ES-I3 (cell line): ENCODE data around the gene UBQLN3.

ENCODE experiments used
- H3K36me3 ChIP-seq: 2 replicates; pipeline ENCODE4 v1.6.1; 2013; ENCODE audit warnings: mild to moderate bottlenecking, low read length, control low read depth, moderate library complexity; ENCODE audit not compliant: insufficient read depth
- H3K4me1 ChIP-seq: 2 replicates; pipeline ENCODE4 v1.6.1; 2013; ENCODE audit warnings: mild to moderate bottlenecking, control low read depth, low read length; ENCODE audit not compliant: insufficient read depth
- H3K9ac ChIP-seq: 2 replicates; pipeline ENCODE4 v1.6.1; 2013; ENCODE audit warnings: low read depth, mild to moderate bottlenecking, low read length, moderate library complexity
- H3K9me3 ChIP-seq: 2 replicates; pipeline ENCODE4 v1.6.1; 2013; ENCODE audit warnings: mild to moderate bottlenecking, low read length, moderate library complexity; ENCODE audit not compliant: control insufficient read depth, insufficient read depth

UBQLN3 gene

DNA sequence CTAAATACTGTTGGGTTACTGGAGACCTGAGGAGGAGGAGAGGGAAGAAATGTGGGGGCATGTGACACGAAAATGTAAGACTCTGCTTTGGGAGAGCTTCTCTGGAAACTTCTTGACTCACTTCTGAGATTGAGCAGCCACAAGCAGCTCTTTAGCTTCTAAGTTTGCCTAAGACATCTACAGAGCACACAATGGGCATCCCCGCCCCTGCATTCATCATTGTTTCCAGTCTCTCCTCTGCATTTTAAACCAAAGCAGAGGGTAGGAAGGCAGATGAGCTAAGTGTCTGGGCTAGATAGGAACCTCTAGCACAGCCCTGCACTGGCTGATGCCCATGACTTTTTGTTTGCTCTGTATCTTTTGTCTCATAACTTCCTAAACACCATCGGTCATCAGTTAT, 23.3 kb downstream of the UBQLN3 start:
- Histone ChIP-seq H3K9me3 (no peaks in the 10 kb centered on the region), H3K9ac (no peak overlapping the region), H3K36me3 (no peaks in the 10 kb centered on the region), H3K4me1 (no peaks in the 10 kb centered on the region)

DNA sequence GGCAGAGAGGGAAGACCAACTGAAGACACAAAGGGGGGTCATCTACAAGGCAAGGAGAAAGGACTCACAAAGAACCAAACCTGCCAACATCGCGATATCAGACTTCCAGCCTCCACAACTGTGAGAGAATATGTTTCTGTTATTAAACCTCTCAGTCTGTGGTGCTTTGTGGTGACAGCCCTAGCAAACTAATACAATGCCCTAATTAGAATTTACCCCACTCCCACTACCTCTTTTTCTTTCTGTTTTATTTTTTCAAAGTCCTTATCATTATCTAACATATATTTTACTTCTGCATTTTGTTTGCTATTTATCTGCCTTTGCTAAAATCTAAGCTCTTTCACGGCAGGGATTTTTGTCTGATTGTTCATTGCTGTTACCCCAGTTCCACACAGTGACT, 23.8 kb downstream of the UBQLN3 start:
- no peaks in the 10 kb centered on the region for H3K4me1 ChIP-seq
- H3K9ac ChIP-seq: no peak overlapping the region
- H3K9me3 ChIP-seq: no peaks in the 10 kb centered on the region
- no peaks in the 10 kb centered on the region for H3K36me3 ChIP-seq

DNA sequence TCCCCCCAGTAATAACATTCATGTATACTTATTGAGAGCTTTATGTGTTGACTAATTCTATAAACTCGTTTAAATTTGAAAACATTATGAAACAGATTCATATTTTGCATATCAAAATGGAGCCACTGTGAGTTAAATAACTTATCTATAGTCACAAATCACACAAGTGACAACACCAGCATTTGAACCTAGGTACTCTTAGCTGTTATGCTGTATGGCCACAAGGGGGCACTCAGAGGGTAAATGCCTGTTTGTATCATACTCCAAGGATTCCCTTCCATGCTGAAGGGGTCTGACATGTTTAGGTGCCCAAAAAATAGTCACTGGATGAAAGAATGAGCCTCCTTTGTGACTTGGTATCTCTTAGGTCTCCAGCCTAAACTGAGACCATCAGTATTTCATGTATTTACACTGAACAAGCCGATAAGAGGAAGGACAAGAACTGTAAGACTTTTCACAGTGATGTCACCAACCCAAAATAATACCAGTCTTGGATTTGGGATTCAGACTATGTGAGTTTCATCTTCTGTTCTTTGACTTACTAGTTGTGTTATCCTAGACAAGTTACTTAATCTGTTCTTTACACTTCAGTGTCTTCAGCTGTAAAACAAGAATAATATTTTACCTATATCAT, 33.5 kb downstream of the UBQLN3 start:
- H3K36me3 ChIP-seq: no peaks in the 10 kb centered on the region
- H3K9ac ChIP-seq: no peak overlapping the region
- H3K9me3 ChIP-seq: no peaks in the 10 kb centered on the region
- no peaks in the 10 kb centered on the region for H3K4me1 ChIP-seq

DNA sequence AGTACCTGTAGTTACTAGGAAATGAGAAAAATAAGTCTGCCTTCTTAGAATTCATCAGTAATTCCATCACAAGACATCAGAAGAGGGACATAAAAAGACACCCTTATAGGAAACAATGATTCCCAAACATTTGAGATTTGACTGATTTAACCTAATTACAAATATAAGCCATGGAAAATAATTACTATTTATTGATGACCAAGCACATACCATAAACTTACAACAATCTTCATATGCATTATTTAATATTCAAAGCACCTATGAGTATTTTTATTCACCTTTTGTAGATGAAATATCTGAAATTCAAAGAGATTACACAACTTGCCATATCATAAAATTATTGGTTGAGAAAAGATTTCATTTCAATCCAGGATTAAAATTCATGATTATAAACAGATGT, 35.8 kb downstream of the UBQLN3 start:
- H3K9me3 ChIP-seq: no peaks in the 10 kb centered on the region
- no peak overlapping the region for H3K9ac ChIP-seq
- H3K4me1 ChIP-seq: no peaks in the 10 kb centered on the region
- no peaks in the 10 kb centered on the region for H3K36me3 ChIP-seq

DNA sequence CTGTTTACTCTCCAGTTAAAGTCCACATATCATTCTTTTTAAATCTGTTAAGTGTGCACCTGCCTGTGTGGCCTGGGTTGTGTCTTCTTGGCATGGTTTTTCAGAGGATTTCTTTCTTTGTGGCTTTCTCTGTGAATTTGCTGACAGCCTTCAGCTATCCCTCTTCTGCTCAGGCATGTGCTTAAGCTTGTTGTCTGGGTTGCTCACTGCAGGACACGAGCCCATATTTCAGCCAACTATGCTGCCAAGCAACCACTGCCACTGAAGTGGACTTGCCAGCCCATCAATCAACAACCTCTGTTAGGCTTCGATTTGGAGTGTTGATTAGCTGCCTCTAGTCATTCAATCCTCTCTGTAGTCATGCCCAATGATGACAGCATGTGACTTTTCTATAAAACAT, 42.2 kb downstream of the UBQLN3 start:
- H3K9me3 ChIP-seq: no peaks in the 10 kb centered on the region
- H3K36me3 ChIP-seq: no peaks in the 10 kb centered on the region
- H3K9ac ChIP-seq: no peak overlapping the region

DNA sequence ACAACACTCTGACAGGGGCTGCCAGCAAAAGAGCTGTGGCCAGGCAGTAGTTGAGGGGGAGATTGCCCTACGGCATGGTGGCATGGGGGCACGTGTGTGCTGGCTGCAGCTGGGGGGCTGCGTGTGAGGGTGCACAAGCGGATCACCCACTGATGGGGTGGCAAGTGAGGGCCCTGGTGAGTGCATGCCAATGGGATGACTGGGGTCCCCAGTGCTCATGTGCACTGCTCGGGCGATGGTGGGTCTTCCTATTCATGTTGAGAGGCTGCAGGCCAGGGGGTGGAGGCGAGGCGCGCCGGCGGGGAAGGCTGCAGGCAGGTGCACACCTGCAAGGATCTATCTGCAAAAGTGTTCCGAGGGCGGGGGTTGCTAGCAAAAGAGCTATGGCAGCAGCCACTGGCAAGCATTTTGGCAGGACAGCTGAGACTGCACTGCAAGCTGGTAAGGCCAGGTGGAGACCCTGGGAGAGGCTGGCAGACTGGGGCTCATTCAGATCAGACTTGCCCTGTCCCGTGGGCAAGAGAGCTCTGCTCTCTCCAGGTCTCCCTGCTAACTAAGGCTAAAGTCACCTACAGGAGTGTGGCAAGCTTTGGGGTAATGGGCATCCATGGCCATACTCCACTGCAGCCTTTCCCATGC, 48.7 kb downstream of the UBQLN3 start:
- no peak overlapping the region for H3K9ac ChIP-seq
- no peaks in the 10 kb centered on the region for H3K36me3 ChIP-seq
- no peaks in the 10 kb centered on the region for H3K9me3 ChIP-seq
- H3K4me1 ChIP-seq: no peaks in the 10 kb centered on the region

More for the DNA sequence above, 42.2 kb downstream of the UBQLN3 start:
- H3K4me1 ChIP-seq: no peaks in the 10 kb centered on the region
